Caco-2 (cell line): ENCODE results near the gene SLC2A4RG. TPM values are rescaled to one million over a fixed set of nuclear protein-coding genes. Genes with fewer than 3 reads are reported as not detected.
A peak's percentile ranks its signal among the peaks of the same experiment; 100 is the strongest.

Source experiments
- BruUV-seq: library from RNA; stranded (reverse); fragments of 400-500 nt; replicated peaks from 2 replicates; lab custom pipeline; 2021; lab: Mats Ljungman, UMichigan
- CTCF ChIA-PET: fragments of 300-600 bp; sonication (Branson Sonifier 250); formaldehyde crosslinking; loops from one replicate; lab custom pipeline; 2022; ENCODE audit warnings: antibody characterized with exemption; lab: Charles Lee
- POLR2A ChIA-PET: fragments of 300-600 bp; sonication (Branson Sonifier 250); formaldehyde crosslinking; loops from one replicate; lab custom pipeline; 2022; ENCODE audit warnings: antibody characterized with exemption; lab: Charles Lee
- DNase-seq, 2 experiments: peaks; one replicate each; pipeline versions ENCODE4 v3.0.0 to v3.0.0-alpha.2; 2020 to 2022
- H3K27me3 ChIP-seq: replicated peaks from 2 replicates; pipeline ENCODE4 v1.6.0; 2011; ENCODE audit warnings: low read length; ENCODE audit not compliant: control insufficient read depth, insufficient read depth
- H3K36me3 ChIP-seq: 2 replicates; pipeline ENCODE4 v1.5.1; 2011; ENCODE audit warnings: low read length; ENCODE audit not compliant: control insufficient read depth, insufficient read depth
- H3K4me1 ChIP-seq: fragments of 250-450 bp; sonication (Bioruptor Pico); 2 replicates; pipeline ENCODE4 v1.5.1; 2020; ENCODE audit warnings: mild to moderate bottlenecking
- H3K4me3 ChIP-seq: 2 replicates; pipeline ENCODE4 v1.5.1; 2011; ENCODE audit warnings: low read depth, mild to moderate bottlenecking, control low read depth, low read length
- H3K9me3 ChIP-seq: fragments of 250-450 bp; sonication (Bioruptor Pico); 2 replicates; pipeline ENCODE4 v1.5.1; 2020; ENCODE audit warnings: mild to moderate bottlenecking, moderate library complexity
- H3K27ac Mint-ChIP-seq: one replicate; pipeline ENCODE4 v1.8.0; 2022; ENCODE audit warnings: mixed read lengths; ENCODE audit not compliant: unreplicated experiment
- H3K27me3 Mint-ChIP-seq: one replicate; pipeline ENCODE4 v1.8.0; 2022; ENCODE audit warnings: mixed read lengths; ENCODE audit not compliant: insufficient read depth, unreplicated experiment
- H3K36me3 Mint-ChIP-seq: one replicate; pipeline ENCODE4 v1.8.0; 2022; ENCODE audit warnings: mild to moderate bottlenecking, mixed read lengths; ENCODE audit not compliant: insufficient read depth, unreplicated experiment
- H3K4me1 Mint-ChIP-seq: one replicate; pipeline ENCODE4 v1.8.0; 2022; ENCODE audit warnings: low read depth, mixed read lengths; ENCODE audit not compliant: unreplicated experiment
- H3K4me3 Mint-ChIP-seq: one replicate; pipeline ENCODE4 v1.8.0; 2022; ENCODE audit warnings: mild to moderate bottlenecking, moderate library complexity, mixed read lengths; ENCODE audit not compliant: unreplicated experiment
- H3K9me3 Mint-ChIP-seq: one replicate; pipeline ENCODE4 v1.8.0; 2022; ENCODE audit warnings: mixed read lengths; ENCODE audit not compliant: unreplicated experiment
- intact Hi-C: fragments of 100-400 bp; cut with micrococcal nuclease; formaldehyde crosslinking; loops from one replicate; pipeline ENCODE4 v1.10.0; 2022; ENCODE audit not compliant: unreplicated experiment
- total RNA-seq: library from RNA; stranded (reverse); gene quantifications from 2 replicates; pipeline ENCODE4 v1.2.3, GENCODE V29; 2022
- TF ChIP-seq, protein P1 (sequence below), 2 experiments: fragments of 200-600 bp in 1 of 2; IDR thresholded peaks; 1 replicate in 1 of 2; 2 replicates in 1 of 2; pipeline versions ENCODE4 v1.5.1 to v1.8.0; 2011 to 2022; ENCODE audit warnings: antibody characterized with exemption in 1 of 2, control low read depth in 1 of 2, inconsistent platforms in 1 of 2, low read depth in 1 of 2, low read length in 1 of 2, mild to moderate bottlenecking in 1 of 2, moderate library complexity in 1 of 2; ENCODE audit not compliant: insufficient read depth in 1 of 2, severe bottlenecking in 1 of 2, unreplicated experiment in 1 of 2

Gene SLC2A4RG
- total RNA-seq, 1 experiment from 2014 or later, result 234 TPM

DNA sequence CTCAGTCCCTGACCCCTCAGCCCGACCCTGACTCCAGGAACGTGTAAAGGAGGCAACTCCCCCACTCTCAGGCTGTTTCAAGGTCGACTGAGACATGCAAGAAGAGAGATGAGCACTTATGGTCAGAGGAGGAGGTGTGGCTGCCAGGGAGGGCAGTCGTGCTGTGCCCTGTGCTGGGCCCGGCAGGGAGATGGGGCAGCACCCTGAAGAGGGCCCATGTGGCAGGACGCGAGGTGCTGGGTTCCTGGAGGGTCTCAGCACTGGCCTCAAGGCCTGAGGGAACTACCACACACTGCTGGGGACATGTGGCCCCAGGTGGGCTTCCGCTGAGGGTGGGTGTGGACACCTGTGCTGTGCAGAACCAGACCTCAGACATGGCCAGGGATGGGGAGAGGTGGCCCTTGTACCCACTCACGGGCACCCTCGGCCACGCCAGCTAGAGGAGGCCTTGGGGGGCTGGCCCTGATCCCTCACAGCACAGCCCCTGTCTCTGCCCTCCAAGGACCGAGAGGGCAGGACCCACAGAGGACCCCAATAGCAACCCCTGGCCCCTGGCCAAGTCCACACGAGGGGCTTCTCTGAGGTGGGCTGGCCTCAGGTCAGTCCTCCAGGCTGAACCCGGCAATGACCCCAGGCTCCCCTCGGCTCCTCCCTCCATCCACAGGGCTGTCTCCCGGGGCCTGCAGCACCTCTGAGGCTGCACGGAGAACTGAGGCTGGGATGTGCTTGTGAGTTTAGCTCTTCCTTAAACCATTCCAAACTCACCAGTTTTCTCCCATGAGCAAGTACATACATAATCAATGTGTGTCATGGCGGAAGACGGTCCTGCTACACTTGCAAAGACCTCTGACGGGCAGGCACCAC, 8.7 kb downstream of the SLC2A4RG start:
- intact Hi-C loops, result no loop called here
- H3K36me3 ChIP-seq, result no peaks in the 10 kb centered on the region
- TF ChIP-seq, protein P1, sequence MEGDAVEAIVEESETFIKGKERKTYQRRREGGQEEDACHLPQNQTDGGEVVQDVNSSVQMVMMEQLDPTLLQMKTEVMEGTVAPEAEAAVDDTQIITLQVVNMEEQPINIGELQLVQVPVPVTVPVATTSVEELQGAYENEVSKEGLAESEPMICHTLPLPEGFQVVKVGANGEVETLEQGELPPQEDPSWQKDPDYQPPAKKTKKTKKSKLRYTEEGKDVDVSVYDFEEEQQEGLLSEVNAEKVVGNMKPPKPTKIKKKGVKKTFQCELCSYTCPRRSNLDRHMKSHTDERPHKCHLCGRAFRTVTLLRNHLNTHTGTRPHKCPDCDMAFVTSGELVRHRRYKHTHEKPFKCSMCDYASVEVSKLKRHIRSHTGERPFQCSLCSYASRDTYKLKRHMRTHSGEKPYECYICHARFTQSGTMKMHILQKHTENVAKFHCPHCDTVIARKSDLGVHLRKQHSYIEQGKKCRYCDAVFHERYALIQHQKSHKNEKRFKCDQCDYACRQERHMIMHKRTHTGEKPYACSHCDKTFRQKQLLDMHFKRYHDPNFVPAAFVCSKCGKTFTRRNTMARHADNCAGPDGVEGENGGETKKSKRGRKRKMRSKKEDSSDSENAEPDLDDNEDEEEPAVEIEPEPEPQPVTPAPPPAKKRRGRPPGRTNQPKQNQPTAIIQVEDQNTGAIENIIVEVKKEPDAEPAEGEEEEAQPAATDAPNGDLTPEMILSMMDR (IDR thresholded peaks at IDR 0.05; ENCODE audit: insufficient read depth in 1 of 2, low read depth in 1 of 2, low read length in 1 of 2, severe bottlenecking in 1 of 2, unreplicated experiment in 1 of 2), result no peak
- Mint-ChIP-seq H3K9me3 (no peaks in the 10 kb centered on the region), H3K27me3 (no peaks in the 10 kb centered on the region), H3K4me1 (no peaks in the 10 kb centered on the region), H3K27ac (peak overlapping the region; percentile 37), H3K4me3 (no peak overlapping the region), H3K36me3 (peaks cover 31% of the 10 kb centered on the region)
- no peaks in the 10 kb centered on the region for H3K27me3 ChIP-seq
- H3K9me3 ChIP-seq, result no peaks in the 10 kb centered on the region
- POLR2A ChIA-PET, result no interaction called here
- DNase-seq, result peak in 1 of 2 experiments; percentile 47
- no peak overlapping the region for H3K4me3 ChIP-seq
- H3K4me1 ChIP-seq, result peaks cover 4% of the 10 kb centered on the region; the same call in 1 of the 2 replicates
- BruUV-seq, result no TSS peak
- CTCF ChIA-PET, result interaction anchor here (0.6 to 1.0 kb wide), 2 partner anchors 41 to 58 kb away, joined by 3 read pairs; no protein-coding TSS in a partner anchor

GRCh38 chr20:63748934-63749270, 9.3 kb downstream of the SLC2A4RG start:
- H3K4me1 ChIP-seq, result peaks cover 4% of the 10 kb centered on the region; the same call in 1 of the 2 replicates
- ChIA-PET CTCF (interaction anchor here (0.6 to 1.0 kb wide), 2 partner anchors 58 to 96 kb away, joined by 3 to 13 read pairs; partner anchors contain the start of gene STMN3), POLR2A (no interaction called here)
- H3K4me1 Mint-ChIP-seq, result no peaks in the 10 kb centered on the region
- H3K4me3 ChIP-seq, result no peak overlapping the region
- TF ChIP-seq, protein P1 (IDR thresholded peaks at IDR 0.05; ENCODE audit: insufficient read depth in 1 of 2, low read depth in 1 of 2, low read length in 1 of 2, severe bottlenecking in 1 of 2, unreplicated experiment in 1 of 2), result no peak
- H3K4me3 Mint-ChIP-seq, result no peak overlapping the region
- H3K36me3 ChIP-seq, result no peaks in the 10 kb centered on the region
- DNase-seq, result no peak
- H3K27ac Mint-ChIP-seq, result peak overlapping the region; percentile 37
- H3K27me3 Mint-ChIP-seq, result no peaks in the 10 kb centered on the region
- no peaks in the 10 kb centered on the region for H3K27me3 ChIP-seq
- no TSS peak for BruUV-seq
- intact Hi-C loops, result no loop called here
- H3K9me3 ChIP-seq, result no peaks in the 10 kb centered on the region
- H3K9me3 Mint-ChIP-seq, result no peaks in the 10 kb centered on the region
- H3K36me3 Mint-ChIP-seq, result peaks cover 25% of the 10 kb centered on the region

GRCh38 chr20:63749597-63750508, 10.3 kb downstream of the SLC2A4RG start:
- ChIA-PET CTCF (interaction anchor here (0.6 to 1.3 kb wide), 2 partner anchors 9 to 97 kb away, joined by 8 to 13 read pairs; partner anchors contain the start of gene STMN3), POLR2A (interaction anchor here (0.6 kb wide), 1 partner anchor 61 kb away, joined by 3 read pairs; no protein-coding TSS in a partner anchor)
- no TSS peak for BruUV-seq
- TF ChIP-seq, protein P1 (IDR thresholded peaks at IDR 0.05; ENCODE audit: insufficient read depth in 1 of 2, low read depth in 1 of 2, low read length in 1 of 2, severe bottlenecking in 1 of 2, unreplicated experiment in 1 of 2), result no peak
- intact Hi-C loops, result no loop called here
- H3K36me3 Mint-ChIP-seq, result peaks cover 17% of the 10 kb centered on the region
- no peaks in the 10 kb centered on the region for H3K27me3 ChIP-seq
- no peak overlapping the region for H3K4me3 Mint-ChIP-seq
- no peaks in the 10 kb centered on the region for H3K36me3 ChIP-seq
- H3K27me3 Mint-ChIP-seq, result no peaks in the 10 kb centered on the region
- no peaks in the 10 kb centered on the region for H3K4me1 ChIP-seq
- no peak overlapping the region for H3K27ac Mint-ChIP-seq
- no peaks in the 10 kb centered on the region for H3K4me1 Mint-ChIP-seq
- no peaks in the 10 kb centered on the region for H3K9me3 ChIP-seq
- no peaks in the 10 kb centered on the region for H3K9me3 Mint-ChIP-seq
- no peak for DNase-seq
- no peak overlapping the region for H3K4me3 ChIP-seq
